GM19193 (cell line): ENCODE measurements around the gene DGKZ.

Source experiments
- POLR2A ChIP-seq: IDR thresholded peaks from 4 replicates; pipeline ENCODE4 v1.6.1; 2011; ENCODE audit not compliant: insufficient read depth, insufficient read length; ENCODE audit errors: extremely low read depth

The DGKZ gene

GRCh38 chr11:46337626-46338345, 9.5 kb upstream of the DGKZ start:
- no peak for TF ChIP-seq POLR2A

GRCh38 chr11:46338636-46338987, 8.7 kb upstream of the DGKZ start:
- TF ChIP-seq POLR2A = no peak

GRCh38 chr11:46338988-46339666, 8.1 kb upstream of the DGKZ start:
- TF ChIP-seq POLR2A = no peak

- TF ChIP-seq POLR2A = no peak
These were observed 7.4 kb upstream of the DGKZ start for GRCh38 chr11:46339816-46340215.

GRCh38 chr11:46341454-46341853, 5.8 kb upstream of the DGKZ start:
- no peak for TF ChIP-seq POLR2A

- no peak for TF ChIP-seq POLR2A
These were observed 5.0 kb upstream of the DGKZ start for GRCh38 chr11:46342239-46342638.

- no peak for TF ChIP-seq POLR2A
These were observed 3.7 kb upstream of the DGKZ start for GRCh38 chr11:46343520-46343919.

GRCh38 chr11:46345131-46345597, 2.1 kb upstream of the DGKZ start:
- TF ChIP-seq POLR2A = peak; percentile 58

- TF ChIP-seq POLR2A = no peak
These were observed 1.3 kb upstream of the DGKZ start for GRCh38 chr11:46345881-46346484.

GRCh38 chr11:46347637-46348311, 511 bp downstream of the DGKZ start:
- no peak for TF ChIP-seq POLR2A

GRCh38 chr11:46348566-46349401, 1.5 kb downstream of the DGKZ start:
- TF ChIP-seq POLR2A = no peak

- no peak for TF ChIP-seq POLR2A
These were observed 3.4 kb downstream of the DGKZ start for GRCh38 chr11:46350695-46351094.

- no peak for TF ChIP-seq POLR2A
These were observed 3.9 kb downstream of the DGKZ start for GRCh38 chr11:46351148-46351547.

GRCh38 chr11:46351606-46352005, 4.3 kb downstream of the DGKZ start:
- no peak for TF ChIP-seq POLR2A
